GM10266 (cell line): Measurements from ENCODE around the gene SLC9A9.

Experiments used
- DNase-seq: peaks from one replicate; pipeline ENCODE4 v3.0.0; 2012; ENCODE audit errors: extremely low spot score
- TF ChIP-seq, protein P1 (sequence below): IDR thresholded peaks from 2 replicates; pipeline ENCODE4 v1.5.1; 2012; ENCODE audit warnings: mild to moderate bottlenecking, low read depth; ENCODE audit not compliant: control insufficient read depth, insufficient read depth; ENCODE audit errors: missing control alignments

SLC9A9 gene

GRCh38 chr3:143830063-143830462, 18.2 kb downstream of the SLC9A9 start:
- TF ChIP-seq, protein P1, sequence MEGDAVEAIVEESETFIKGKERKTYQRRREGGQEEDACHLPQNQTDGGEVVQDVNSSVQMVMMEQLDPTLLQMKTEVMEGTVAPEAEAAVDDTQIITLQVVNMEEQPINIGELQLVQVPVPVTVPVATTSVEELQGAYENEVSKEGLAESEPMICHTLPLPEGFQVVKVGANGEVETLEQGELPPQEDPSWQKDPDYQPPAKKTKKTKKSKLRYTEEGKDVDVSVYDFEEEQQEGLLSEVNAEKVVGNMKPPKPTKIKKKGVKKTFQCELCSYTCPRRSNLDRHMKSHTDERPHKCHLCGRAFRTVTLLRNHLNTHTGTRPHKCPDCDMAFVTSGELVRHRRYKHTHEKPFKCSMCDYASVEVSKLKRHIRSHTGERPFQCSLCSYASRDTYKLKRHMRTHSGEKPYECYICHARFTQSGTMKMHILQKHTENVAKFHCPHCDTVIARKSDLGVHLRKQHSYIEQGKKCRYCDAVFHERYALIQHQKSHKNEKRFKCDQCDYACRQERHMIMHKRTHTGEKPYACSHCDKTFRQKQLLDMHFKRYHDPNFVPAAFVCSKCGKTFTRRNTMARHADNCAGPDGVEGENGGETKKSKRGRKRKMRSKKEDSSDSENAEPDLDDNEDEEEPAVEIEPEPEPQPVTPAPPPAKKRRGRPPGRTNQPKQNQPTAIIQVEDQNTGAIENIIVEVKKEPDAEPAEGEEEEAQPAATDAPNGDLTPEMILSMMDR = no peak
- no peak for DNase-seq

DNA sequence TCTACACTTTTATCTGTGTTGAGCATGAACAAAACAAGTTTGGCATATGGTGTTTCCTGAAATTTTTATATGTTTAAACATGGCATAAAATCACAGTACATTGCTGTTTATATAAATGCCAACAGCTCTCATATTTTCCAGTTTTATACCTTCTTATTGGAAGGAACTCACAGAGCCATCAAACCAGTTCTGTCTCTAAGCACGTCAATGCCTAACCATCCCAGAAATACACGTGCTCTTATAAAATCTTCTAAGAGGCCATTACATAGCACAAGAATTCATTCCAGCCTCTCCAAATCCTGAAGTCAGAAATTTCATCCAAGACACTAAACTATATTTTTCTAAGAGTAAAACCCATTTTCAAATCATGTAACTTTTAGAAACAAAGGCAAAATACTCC, 20.8 kb downstream of the SLC9A9 start:
- no peak for DNase-seq
- TF ChIP-seq, protein P1 = no peak

DNA sequence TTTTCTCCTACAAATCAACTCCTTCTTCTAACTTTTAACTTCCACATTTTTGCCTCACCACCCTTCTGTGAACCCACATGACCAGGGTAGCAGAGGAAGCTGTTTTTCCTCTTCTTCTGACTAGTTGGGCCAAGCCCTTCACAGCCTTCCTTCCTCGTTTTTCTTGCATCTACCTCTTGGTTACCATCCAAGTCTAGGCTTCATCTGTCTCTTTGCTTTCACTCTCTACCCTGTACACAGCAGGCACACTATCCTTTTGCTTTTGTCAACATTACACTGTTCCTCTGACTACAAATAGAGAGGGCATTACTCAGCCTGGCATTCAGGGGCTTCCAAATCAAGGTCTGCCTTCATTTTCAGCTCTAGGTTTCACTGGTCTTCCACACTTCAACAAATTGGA, 22.0 kb downstream of the SLC9A9 start:
- DNase-seq = no peak

GRCh38 chr3:143825513-143825912, 22.8 kb downstream of the SLC9A9 start:
- TF ChIP-seq, protein P1 = no peak
- DNase-seq = no peak

More for the DNA sequence above, 22.0 kb downstream of the SLC9A9 start:
- TF ChIP-seq, protein P1 = no peak

DNA sequence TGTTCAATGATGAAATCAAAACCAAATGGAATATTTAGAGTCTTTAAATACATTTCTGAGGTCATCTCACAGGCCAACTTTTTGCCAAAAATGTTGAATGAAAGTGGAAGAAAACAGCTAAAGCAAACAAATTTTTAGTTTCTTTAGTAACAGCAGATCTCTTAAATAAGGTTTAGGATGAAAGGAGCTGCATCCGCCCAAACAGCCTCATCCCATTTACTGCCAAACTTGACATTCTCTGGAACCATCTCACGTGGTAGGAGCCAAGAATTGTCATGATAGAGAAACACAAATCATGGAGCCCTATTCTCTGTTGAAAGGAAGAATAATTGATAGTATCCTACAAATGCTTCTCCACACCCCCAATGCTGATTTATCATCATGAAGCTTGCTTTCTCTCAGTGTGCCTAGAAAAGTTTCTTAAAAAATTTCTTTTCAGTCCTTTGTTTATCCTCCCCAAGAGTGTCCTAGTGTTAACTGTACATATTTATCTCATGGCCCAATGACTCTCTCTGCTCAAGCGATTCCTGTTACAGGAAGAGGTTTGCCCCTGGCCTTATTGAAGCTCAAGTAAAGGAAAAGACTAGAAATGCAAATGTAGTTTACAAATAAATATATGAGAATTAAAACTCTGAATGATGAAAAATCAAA, 23.4 kb downstream of the SLC9A9 start:
- DNase-seq = no peak
- TF ChIP-seq, protein P1 = no peak

- DNase-seq = no peak
- TF ChIP-seq, protein P1 = no peak
These were observed 25.5 kb downstream of the SLC9A9 start for GRCh38 chr3:143822798-143823197.

DNA sequence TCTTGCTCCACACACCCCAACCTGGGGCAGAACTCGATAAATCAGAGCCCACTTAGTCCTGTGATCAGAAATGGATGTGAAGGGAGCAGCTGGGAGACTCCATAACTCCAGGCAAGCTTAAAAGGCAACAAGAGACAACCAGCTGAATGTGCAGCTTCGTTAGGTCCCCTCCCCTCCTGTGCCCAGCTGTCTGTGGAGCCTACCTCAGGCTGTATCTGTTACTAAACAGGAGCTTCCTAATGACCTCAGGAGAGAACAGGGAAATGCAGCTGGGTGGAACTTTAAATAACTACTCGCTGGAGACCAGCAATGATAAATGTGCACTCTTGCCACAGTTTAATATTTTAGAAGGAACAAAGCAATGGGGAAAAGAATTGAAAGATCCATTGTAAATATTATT, 25.9 kb downstream of the SLC9A9 start:
- TF ChIP-seq, protein P1 = no peak
- no peak for DNase-seq
